OCI-LY3 (cell line): Measurements from ENCODE around the gene ZMIZ1.

Experiments used
- H2AFZ ChIP-seq: fragments of 200-600, 300-600 bp; shearing (Covaris generic); 2 replicates; pipeline ENCODE4 v1.6.0; 2014; ENCODE audit warnings: antibody characterized with exemption, low read depth, low read length
- H3K27ac ChIP-seq: fragments of 200-600, 300-600 bp; sonication (generic); 2 replicates; pipeline ENCODE4 v1.5.1; 2014; ENCODE audit warnings: mild to moderate bottlenecking, low read length, moderate library complexity, mixed read lengths
- H3K27me3 ChIP-seq: fragments of 200-600, 300-600 bp; sonication (generic); 2 replicates; pipeline ENCODE4 v1.6.1; 2014; ENCODE audit warnings: low read depth, low read length, mixed read lengths
- H3K36me3 ChIP-seq: fragments of 200-600, 300-600 bp; sonication (generic); replicated peaks from 2 replicates; pipeline ENCODE3; 2014; ENCODE audit warnings: low read depth, low read length, mixed read lengths
- H3K4me1 ChIP-seq: fragments of 300-600, 200-600 bp; sonication (generic); 2 replicates; pipeline ENCODE4 v1.6.1; 2014; ENCODE audit warnings: low read length, mixed read lengths
- H3K4me2 ChIP-seq: fragments of 200-600, 300-600 bp; sonication (generic); 2 replicates; pipeline ENCODE4 v1.6.1; 2014; ENCODE audit warnings: low read length, mixed read lengths
- H3K4me3 ChIP-seq: fragments of 300-600, 200-600 bp; sonication (generic); 2 replicates; pipeline ENCODE4 v1.5.1; 2014; ENCODE audit warnings: antibody characterized with exemption, mild to moderate bottlenecking, low read length, moderate library complexity
- H3K79me2 ChIP-seq: fragments of 300-600, 200-600 bp; shearing (Covaris generic); 2 replicates; pipeline ENCODE4 v1.6.1; 2014; ENCODE audit warnings: mild to moderate bottlenecking, low read length, mixed read lengths
- H3K9ac ChIP-seq: fragments of 300-600, 200-600 bp; shearing (Covaris generic); 2 replicates; pipeline ENCODE4 v1.6.0; 2014; ENCODE audit warnings: mild to moderate bottlenecking, low read length, moderate library complexity
- H3K9me3 ChIP-seq: fragments of 200-600, 300-600 bp; shearing (Covaris generic); 2 replicates; pipeline ENCODE4 v1.6.1; 2014; ENCODE audit warnings: low read length, mixed read lengths; ENCODE audit not compliant: insufficient read depth
- H4K20me1 ChIP-seq: fragments of 200-600, 300-600 bp; sonication (generic); 2 replicates; pipeline ENCODE4 v1.6.1; 2016; ENCODE audit warnings: low read length, mixed read lengths; ENCODE audit not compliant: insufficient read depth
- EZH2phosphoT487 ChIP-seq: fragments of 200-600 bp; shearing (Covaris generic); IDR thresholded peaks from 2 replicates; pipeline ENCODE4 v1.6.1; 2018; ENCODE audit warnings: antibody characterized with exemption, mixed run types, low read depth
- TF ChIP-seq, protein P1 (sequence below): fragments of 200-600, 300-600 bp; sonication (generic); IDR thresholded peaks from 2 replicates; pipeline ENCODE4 v1.5.1; 2014; ENCODE audit warnings: antibody characterized with exemption, low read length, low read depth

ZMIZ1 gene

DNA sequence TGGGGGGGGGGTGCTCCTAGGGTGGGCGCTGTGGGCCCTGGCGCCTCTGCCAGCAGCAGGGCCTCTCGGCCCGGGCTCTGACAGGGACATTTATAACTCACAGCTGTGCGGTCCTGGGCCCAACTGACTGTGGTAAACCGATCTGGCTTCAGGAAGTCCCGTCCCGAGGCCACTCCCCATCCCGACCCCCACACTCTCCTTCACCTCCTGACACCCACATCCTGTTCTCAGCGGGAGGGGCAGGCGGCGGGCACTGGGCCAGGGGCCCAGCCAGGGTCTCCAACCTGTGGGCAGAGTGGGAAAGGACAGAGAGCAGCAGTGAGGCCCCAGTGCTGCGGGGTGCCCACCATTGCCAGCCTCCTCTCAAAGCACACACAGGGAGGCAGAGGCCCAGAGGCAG lies 69.1 kb downstream of the ZMIZ1 start:
- H2AFZ ChIP-seq = no peak overlapping the region
- no peaks in the 10 kb centered on the region for H3K79me2 ChIP-seq
- no peak overlapping the region for H3K4me2 ChIP-seq
- H3K4me3 ChIP-seq = no peak overlapping the region
- TF ChIP-seq, protein P1, sequence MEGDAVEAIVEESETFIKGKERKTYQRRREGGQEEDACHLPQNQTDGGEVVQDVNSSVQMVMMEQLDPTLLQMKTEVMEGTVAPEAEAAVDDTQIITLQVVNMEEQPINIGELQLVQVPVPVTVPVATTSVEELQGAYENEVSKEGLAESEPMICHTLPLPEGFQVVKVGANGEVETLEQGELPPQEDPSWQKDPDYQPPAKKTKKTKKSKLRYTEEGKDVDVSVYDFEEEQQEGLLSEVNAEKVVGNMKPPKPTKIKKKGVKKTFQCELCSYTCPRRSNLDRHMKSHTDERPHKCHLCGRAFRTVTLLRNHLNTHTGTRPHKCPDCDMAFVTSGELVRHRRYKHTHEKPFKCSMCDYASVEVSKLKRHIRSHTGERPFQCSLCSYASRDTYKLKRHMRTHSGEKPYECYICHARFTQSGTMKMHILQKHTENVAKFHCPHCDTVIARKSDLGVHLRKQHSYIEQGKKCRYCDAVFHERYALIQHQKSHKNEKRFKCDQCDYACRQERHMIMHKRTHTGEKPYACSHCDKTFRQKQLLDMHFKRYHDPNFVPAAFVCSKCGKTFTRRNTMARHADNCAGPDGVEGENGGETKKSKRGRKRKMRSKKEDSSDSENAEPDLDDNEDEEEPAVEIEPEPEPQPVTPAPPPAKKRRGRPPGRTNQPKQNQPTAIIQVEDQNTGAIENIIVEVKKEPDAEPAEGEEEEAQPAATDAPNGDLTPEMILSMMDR = no peak
- no peak for TF ChIP-seq EZH2phosphoT487
- H3K9me3 ChIP-seq = no peaks in the 10 kb centered on the region
- H3K36me3 ChIP-seq = no peaks in the 10 kb centered on the region
- no peak overlapping the region for H3K27ac ChIP-seq
- H3K9ac ChIP-seq = no peak overlapping the region
- H3K4me1 ChIP-seq = peaks cover 5% of the 10 kb centered on the region
- no peaks in the 10 kb centered on the region for H4K20me1 ChIP-seq
- no peaks in the 10 kb centered on the region for H3K27me3 ChIP-seq

DNA sequence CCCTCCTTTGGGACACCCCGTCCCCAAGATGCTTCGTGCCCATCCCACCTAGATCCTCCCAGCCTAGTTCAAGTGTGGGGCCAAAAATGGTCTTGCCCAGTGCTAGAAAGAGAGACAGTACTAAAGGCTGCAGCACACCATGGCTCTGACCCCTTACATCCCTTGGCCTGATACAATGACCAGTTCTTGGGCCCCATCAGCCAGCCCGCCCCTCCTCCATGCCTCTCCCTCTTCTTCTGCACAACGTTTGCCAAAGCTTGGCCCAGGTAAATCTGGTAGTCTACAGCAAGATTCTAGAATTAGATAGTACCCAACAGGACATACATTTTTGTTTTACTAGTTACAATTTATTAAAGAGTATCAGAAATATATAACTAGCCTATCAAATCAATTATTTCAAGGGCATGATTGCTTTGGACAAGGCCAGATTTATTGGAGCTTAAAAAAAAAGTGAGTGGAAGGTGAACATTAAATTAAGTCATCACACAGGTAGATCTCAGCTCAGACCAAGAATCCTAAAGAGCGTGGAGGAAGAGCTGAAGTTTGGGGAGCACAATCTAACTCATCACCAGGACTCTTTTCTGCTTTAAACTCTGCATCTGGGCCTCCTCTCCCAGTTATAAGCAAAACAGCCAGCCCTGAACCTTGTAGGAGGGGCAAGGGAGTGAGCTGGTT lies 69.8 kb downstream of the ZMIZ1 start:
- Histone ChIP-seq H3K4me2 (no peak overlapping the region), H3K36me3 (no peaks in the 10 kb centered on the region), H2AFZ (no peak overlapping the region), H3K9ac (no peak overlapping the region), H4K20me1 (no peaks in the 10 kb centered on the region), H3K4me1 (no peaks in the 10 kb centered on the region), H3K79me2 (no peaks in the 10 kb centered on the region), H3K27ac (no peak overlapping the region), H3K4me3 (no peak overlapping the region), H3K27me3 (no peaks in the 10 kb centered on the region), H3K9me3 (no peaks in the 10 kb centered on the region)
- TF ChIP-seq, protein P1 = no peak
- TF ChIP-seq EZH2phosphoT487 = no peak

DNA sequence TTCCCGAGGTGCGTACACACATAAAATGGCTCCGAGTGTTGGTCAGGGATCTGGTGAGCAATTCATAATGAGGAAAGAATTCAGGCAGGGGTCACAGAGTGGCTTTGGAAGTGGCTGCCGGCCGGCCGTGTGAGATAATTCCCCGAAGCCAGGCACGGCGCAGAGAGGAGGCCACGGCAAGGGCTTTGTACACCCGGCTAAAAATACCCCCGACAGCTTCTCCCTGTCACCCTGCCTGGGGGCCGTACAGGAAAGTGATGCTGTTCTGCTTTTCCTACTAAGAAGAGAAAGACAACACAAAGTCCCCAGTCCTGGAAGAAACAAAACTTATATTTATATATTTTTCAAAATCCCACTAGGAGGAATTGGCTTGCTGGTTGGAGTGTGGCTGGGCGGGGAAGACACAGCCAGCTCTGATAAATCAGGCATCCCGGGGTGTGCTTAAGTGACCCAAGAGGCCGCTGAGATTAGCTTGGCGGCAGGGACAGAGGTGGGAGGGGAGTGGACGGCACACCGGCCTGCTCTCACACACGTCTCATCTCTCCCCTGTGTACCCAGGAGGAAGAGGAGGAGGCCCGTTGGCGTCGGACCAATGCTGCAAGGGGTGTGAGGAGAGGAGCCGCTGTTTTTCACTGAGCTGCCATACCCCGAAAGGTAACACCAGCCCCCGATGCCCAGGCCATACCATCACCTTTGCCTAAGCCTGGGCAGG lies 70.5 kb downstream of the ZMIZ1 start:
- H3K4me2 ChIP-seq = no peak overlapping the region
- H3K4me3 ChIP-seq = no peak overlapping the region
- H2AFZ ChIP-seq = no peak overlapping the region
- no peaks in the 10 kb centered on the region for H3K9me3 ChIP-seq
- H3K9ac ChIP-seq = no peak overlapping the region
- H3K27ac ChIP-seq = no peak overlapping the region
- H3K79me2 ChIP-seq = no peaks in the 10 kb centered on the region
- no peaks in the 10 kb centered on the region for H4K20me1 ChIP-seq
- H3K4me1 ChIP-seq = no peaks in the 10 kb centered on the region
- TF ChIP-seq, protein P1 = no peak
- no peak for TF ChIP-seq EZH2phosphoT487
- no peaks in the 10 kb centered on the region for H3K27me3 ChIP-seq
- H3K36me3 ChIP-seq = no peaks in the 10 kb centered on the region

DNA sequence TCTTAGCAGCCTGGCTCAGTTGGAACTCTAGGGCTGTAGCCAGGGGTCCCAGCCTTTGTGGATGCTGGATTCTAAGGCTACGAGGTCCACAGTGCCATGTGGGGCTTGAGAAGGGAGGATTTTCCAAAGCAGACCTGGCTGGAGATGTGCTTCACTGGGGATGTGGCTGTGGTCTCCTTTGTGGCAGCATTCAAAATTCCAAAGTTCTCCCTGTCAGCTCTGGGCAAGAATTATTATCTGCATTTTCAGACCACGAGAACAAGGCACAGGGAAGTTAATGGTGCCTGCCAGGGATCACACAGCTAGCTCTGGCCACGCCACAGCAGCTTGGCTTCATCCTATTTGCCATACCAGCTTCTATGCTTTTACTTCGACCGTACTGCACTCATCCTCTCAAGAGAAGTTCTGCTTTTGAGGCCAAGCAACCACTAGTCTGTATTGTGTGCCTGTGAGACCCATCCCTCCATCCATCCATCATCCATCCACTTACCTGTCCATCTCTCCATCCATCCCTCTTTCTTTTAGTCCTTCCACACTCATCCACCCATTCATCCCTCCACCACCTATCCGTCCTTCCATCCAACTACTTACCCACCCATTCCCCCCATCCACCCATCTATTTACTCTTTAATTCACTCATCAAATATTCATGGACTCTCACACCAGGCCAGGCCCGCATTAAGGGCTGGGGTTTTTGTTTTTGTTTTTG lies 71.5 kb downstream of the ZMIZ1 start:
- TF ChIP-seq, protein P1 = no peak
- TF ChIP-seq EZH2phosphoT487 = no peak
- Histone ChIP-seq H3K4me3 (no peak overlapping the region), H2AFZ (no peak overlapping the region), H3K27ac (no peak overlapping the region), H3K27me3 (no peaks in the 10 kb centered on the region), H3K4me2 (no peak overlapping the region), H3K36me3 (no peaks in the 10 kb centered on the region), H3K79me2 (no peaks in the 10 kb centered on the region), H3K4me1 (no peaks in the 10 kb centered on the region), H4K20me1 (no peaks in the 10 kb centered on the region), H3K9ac (no peak overlapping the region), H3K9me3 (no peaks in the 10 kb centered on the region)
